Measurements from ENCODE around the gene WSCD1.

The WSCD1 gene

DNA sequence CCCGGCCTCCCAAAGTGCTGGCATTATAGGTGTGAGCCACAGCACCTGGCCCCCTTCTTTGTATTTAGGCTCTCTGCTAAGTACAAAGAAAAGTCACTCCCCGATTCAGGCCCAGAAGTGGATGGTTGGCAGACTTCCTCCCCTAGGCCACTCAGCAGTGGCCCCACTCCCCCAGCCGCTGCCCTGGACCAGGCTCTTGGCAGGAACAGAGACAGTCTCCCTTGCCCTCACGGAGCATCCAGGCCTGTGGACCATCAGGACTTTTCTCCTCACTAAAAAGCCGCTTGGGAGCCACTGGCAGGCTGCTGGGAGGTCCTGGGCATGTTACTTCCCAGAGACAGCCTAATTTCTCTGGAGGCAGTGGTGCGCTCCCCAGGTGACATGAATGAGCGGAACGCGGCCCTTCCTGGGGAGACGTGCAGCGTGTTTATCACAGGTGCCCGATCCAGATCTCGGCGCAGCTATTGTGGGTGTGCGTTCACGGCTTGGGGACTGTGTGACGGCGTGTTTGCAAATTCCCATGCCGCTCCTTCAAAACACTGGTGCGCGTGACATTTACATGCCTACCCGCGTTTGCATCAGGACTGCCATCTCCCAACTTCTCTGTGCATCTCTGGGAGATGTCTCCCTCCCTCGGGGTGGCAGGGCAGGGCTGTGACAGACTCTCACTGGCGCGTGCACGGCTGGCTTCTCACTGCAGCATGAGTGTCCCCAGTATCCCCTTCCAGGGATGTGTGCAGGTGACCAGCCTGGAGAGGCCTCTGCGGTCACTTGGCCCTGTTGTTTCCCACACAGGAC is 16.6 kb downstream of the WSCD1 start:
- no peak for DNase-seq

DNA sequence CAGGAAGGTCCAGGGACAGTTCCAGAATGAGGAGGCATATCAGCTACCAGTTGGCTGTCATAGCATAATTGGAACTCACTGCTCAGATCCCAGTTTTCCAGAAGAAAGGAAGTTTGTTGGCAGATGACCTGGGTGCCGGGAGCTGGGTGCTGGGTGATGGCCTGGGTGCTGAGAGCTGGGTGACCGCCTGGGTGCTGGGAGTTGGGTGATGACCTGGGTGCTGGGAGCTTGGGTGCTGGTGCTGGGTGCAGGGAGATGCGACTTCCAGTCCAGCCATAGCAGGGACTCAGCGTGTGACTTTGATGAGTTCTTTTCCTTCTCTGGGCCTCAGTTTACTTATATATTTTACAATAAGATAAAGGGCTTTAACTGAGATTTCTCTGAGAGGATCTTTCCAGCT is 18.0 kb downstream of the WSCD1 start:
- no peak for DNase-seq

DNA sequence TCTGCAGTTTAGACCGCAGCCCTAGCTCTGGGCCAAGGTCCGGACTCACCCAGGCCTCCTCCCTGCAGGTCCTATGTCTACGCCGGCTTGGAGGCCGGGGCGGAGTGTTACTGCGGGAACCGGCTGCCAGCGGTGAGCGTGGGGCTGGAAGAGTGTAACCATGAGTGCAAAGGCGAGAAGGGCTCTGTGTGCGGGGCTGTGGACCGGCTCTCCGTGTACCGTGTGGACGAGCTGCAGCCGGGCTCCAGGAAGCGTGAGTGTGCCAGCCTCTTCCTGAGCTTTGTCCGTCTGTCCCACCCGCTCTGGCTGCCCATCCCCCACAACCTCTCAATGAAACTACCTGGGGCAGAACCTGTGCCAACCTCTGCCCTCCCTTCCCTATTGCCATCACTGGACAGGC is 20.1 kb downstream of the WSCD1 start:
- DNase-seq: no peak

DNA sequence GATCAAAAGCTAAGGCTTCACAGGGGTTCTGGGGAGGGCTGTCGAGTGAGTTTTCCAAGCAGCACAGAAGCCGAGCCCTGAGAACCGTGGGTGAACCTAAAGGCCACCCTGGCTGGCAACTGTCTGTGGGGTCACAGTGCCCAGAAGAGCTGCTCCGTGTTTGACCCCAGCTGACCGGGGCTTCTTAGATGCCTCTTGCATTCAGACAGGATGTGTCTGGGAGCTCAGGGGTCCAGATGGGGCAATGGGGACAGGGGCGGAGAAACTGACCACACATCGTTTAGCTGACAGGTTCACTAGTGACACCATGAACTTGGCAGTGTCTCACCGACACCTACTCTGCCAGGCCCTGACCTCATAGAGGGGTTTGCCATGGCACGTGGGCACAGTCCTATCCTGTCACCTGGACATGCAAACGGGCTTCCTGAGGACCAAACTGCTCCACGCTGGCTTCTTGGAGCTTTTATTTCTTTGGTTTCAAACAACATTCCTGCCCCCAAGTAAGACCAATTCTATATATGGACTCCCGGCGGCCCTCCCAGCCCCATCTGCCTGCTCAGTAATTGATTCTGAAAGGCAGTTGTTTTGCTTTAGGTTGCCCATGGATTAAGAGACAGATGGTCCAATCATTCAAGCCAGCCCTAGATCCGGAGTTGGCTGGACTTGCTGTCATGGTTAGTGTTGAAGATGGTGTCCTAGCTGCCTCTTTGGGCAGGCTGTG is 22.2 kb downstream of the WSCD1 start:
- no peak for DNase-seq

DNA sequence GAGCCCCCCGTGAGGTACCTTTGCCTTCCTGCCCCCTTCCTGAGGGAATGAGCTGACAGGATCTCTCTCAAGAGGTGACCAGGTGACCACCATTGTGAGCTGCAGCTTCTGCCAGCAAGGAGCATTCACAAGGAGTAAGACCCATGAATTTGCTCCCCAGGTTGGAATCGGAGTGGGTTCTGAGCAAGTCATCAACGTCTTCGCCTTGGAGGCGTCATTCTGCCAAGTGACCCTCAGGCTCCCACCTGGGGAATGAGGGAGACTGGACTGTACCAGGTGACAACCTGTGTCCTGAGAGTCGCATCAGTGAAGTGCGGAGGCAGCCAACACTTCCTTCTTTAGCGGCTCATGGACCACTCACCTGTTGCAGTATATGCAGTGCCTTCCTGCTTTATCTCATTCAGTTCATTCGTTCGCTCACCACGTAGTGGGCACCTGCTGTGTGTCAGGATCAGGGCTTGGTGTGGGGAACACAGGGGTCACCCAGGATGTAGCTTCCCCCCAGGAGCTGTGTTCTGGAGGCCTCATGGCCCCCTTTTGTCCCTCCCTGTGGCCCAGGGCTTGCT is 22.8 kb downstream of the WSCD1 start:
- DNase-seq: no peak

DNA sequence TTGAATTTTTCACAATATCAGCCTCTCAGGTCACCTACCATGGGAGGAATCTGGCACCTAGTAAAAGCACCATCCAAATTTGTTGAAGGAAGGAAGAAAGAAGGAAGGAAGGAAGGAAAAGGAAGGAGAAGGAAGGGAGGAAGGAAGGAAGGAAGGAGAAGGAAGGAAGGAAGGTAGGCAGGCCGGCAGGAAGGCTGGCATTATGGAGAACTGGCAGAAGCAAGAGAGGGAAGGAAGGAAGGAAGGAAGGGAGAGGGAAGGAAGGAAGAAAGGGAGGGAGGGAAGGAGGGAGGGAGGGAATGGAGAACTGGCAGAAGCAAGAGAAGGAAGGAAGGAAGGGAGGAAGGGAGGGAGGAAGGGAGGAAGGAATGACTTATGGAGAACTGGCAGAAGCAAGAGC is 24.3 kb downstream of the WSCD1 start:
- DNase-seq: no peak

DNA sequence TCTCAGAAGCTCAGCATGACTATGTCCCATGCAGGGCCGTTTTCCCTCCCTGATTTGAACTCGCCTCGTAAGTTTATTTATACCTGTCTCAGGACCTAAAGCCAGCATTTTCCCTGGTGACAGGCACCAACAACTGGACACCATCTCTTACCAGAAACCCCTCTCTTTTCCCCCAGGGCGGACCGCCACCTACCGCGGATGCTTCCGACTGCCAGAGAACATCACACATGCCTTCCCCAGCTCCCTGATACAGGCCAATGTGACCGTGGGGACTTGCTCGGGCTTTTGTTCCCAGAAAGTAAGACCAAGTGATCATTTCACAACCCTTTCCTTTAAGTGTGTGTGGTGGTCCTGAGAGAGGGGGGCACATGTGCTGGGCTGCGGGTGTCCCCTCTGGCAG is 24.7 kb downstream of the WSCD1 start:
- DNase-seq: no peak

DNA sequence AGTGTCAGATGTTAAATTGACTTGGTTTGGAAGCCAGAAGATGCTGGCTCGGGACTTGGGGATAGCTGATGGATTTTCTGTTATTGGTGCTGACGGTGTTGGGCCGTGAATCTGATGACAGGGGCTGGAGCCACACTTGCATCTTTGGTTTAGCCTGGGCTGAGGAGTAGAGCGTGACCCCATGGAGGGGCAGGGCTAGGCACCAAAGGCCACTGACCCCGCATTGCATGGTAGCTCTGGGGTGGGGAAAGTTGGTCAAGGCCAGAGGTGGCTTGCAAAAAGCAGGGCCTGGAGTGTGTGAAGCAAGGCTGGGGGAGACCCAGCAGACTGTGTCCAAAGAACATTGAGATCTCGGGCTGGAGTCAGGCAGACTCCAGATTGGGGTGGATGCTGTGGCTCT is 25.3 kb downstream of the WSCD1 start:
- no peak for DNase-seq

DNA sequence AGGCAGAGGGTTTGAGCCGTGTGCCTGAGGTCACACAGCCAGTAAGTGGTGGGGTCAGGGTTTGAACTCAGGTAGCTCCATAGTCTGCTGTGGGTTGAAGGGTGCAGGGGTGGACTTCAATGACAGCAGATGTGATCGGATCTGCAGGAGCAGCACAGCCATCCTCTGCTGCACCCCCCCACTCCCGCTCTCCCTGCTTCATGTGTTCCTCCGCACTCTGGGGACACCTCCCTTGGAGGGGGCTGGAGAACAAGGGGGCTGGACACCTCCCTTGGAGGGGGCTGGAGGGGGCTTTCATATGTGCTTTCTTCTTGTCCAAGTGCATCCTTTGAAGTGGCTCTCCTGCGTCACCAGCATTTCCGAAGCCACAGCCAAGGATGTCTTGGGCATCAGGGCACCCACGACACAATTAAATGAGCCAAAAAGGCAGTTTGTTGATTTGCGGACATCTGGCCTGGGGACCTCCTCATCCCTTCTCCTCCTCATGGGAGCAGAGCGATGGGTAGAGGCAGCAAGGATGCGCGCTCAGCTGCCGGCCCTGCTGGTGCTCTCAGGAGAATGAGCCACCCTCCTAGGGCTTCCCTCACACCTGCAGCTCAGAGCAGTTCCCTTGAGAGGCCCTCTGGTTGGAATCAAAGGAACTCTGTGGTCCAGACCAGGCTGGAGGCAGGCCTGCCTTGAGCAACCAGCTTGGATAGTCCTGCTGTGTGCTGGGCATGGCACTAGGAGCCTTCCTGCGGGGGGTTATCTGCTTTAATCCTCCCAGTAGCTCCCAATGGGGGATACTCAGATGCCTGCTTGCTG is 26.2 kb downstream of the WSCD1 start:
- no peak for DNase-seq

DNA sequence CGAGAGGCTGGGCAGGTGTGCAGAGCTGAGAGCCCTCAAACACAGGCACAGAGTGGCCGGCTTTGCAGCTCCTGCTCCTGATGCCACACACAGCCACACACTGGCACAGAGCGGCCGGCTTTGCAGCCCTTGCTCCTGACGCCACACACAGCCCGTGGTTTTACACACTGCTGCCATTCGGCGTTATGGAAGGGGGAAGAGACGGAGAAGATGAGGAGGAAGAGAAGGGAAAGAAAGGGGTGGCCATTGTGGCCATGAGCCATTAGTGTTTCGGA is 26.8 kb downstream of the WSCD1 start:
- DNase-seq: no peak

DNA sequence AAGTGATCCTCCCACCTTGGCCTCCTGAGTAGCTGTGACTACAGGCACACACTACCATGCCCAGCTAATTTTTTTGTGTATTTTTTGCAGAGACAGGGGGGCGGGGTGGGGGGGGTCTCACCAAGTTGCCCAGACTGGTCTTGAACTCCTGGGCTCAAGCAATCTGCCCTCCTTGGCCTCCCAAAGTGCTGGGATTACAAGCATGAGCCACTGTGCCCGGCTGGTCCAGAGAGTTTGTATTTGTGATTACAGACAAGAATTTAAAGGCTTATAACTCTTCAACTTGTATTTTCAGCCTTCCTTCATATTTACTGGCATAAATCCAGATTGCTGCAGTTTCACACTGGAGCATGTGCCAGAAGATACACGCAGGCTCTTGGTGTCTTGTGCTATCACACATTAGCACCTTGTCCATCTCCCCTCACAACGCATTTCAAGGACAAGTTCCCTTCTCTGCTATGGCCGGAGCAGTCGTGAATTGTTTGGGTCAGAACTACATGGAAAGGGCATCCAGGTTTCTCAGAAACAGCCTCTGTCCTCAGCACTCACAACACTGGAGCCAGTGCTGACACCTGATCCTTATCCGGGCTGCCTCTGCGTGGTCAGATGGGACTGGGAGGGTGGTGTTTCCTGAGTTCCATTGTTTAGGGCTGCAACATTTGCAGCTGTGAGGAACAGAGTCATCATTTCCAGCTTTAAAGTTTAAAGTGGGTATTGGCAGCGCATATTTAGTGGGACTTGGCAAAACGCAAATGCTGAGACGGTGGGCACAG is 28.1 kb downstream of the WSCD1 start:
- no peak for DNase-seq

DNA sequence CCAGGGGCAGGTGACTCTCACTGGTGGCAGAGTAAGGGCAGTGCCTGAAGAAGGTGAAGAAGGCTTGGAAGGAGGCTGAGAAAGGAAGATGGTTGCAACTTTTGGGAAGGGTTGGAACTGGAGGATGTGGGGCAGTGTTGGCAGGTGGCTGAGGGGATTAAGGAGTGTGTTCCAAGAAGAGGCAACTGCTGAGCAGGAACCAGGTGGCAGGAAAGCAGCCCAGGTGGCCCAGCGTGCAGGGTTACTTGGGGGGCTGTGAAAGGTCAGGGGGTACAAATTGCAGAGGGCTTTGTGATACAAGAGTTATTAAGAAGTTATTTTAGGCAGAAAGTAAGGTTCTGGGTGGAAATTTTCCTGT is 28.6 kb downstream of the WSCD1 start:
- no peak for DNase-seq

DNA sequence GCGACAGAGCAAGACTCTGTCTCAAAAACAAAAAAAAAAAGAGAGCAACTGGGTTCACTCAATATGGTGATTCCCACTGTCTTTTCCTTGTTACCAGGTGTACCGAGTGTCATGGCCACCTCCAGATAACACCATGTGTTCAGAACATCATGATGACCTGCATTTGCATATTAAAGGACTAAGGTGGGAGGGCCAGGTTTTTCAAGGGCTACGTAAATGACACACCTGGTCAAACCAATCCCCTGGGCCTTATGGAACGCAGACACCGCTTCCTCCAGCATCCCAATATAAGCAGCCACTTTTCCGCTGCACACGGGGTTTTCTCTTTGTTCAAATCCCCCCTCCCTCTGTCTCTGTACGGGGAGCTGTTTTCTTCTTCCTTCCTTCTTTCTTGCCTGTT is 29.3 kb downstream of the WSCD1 start:
- no peak for DNase-seq

DNA sequence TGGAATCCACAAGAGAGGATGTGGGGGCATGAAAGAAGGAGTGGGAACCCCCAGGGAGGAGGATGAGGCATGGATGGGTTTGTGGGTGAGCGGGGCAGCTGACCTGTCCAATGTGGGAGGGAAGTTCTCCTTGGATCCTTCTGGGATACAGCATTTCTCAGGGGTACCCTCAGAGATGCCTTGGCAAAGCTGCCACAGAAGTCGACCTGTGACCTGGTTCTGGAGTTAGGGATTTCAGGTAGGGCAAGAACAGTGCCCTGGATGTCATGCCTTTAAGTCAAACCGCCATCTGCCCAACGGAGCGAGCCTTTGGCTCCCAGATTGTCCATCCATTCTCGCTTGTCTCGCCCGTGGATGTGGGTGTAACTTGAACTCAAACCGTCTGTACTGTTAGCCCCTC is 30.0 kb downstream of the WSCD1 start:
- no peak for DNase-seq

DNA sequence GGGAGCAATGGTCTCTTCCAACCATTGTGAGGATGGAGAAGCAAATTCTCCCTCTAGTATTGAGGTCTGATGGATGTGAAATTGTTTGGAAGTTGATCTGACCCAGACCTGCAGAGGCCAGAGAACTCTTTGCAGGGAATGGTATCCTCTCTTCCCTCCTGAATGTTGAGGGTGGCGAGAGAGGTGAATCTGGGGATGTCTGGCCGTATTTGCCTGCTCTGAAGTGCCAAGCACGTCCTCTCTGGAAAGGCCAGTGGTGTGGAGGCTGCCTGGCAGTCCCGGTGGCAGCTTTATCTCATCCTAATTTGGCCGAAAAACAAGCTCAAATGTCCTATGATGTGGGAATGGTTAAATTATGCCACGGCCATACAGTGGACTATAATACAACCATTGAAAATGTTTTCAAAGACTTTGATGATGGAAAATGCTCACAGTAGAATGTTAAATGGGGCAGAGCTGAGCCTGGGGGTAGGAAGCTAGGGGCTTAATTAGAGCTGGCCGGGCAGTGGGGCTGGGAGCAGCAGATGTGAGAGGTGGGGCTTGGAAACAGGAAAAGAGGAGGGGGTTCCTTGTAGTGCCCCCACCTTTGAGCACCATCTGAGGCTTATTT is 30.8 kb downstream of the WSCD1 start:
- no peak for DNase-seq

DNA sequence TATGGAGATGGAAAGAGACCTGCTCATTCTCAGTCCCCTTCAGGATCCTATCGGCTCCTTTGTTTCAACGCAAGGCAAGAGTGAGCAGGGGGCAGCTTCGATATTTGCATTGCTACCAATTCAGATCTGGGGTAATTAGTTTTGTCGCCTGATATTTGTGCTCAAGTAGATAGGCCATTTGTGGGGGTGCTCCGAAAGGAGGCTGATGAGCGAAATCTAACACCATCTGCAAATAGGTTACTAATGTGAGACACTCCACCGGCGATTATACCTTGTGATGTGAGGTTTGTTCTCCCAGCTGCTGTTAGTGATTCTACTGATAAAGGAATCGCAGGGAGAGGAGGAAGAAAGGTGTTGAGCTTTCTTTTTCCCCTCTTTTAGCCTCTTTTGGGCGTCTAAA is 31.5 kb downstream of the WSCD1 start:
- DNase-seq: no peak

DNA sequence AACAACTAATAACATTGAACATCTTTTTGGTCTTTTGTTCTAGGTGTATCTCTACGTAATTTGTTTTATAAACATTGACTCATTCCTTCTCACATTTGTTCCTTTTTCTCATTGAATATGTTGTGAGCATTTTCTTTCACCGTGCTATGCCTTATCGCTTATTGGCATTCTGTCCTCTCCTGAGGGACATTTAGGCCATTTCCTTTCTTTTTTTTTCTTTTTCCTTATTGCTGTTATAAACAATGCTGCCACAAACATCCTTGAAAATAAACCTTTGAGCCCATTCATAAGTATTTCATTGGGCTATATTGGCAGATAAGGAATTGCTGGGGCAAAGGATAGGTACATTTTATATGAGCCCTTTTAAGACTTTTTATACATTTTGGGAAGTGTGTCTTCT is 32.4 kb downstream of the WSCD1 start:
- no peak for DNase-seq

DNA sequence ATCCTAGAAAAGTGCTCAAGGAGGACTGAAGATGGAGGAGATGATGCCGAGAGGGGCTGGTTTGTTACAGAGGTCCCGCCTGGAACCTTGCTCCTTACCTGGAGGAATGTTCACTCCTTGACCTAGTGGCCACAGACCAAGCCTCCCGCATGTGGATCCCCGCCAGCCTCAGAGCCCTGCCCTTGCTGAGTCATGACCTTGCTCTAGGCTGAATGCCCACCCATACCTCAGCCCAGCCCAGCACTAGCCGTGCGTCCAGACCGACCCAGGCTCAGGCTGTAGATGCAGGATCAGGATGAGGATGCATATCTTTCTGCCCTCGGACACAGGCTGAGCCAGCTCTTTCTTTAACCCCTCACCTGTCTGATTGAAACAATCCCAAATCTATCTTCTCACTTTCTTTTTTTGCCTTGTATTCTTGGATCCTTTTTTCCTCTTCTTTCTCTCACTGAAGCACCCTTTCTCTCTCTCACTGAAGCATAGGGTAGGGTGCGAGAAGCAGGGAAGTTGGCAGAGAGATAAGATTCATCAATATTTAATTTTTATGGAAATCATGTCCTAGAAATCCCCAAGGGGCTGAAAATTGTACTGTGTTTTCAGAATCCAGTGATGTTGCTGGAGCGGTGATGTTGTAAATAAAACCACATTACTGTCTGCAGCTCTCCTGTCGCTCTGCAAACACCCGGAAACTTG is 34.9 kb downstream of the WSCD1 start:
- no peak for DNase-seq

DNA sequence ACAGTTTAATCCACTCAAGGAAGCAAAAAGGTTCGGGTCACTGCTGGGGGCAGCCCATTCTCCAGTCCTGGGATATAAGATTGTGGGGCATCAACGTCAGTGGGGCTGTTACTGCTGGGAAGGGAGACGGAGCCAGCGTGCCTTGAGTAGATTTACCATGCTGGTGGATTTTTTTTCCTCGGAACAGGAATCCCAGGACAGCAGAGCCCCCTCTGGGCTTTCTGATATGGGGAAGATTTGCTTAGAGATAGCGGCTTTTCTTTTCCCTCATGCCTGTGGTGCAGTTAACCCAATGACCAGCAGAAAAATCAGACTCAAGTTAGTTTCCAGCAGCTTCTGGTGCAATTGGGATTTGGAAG is 35.4 kb downstream of the WSCD1 start:
- no peak for DNase-seq

DNA sequence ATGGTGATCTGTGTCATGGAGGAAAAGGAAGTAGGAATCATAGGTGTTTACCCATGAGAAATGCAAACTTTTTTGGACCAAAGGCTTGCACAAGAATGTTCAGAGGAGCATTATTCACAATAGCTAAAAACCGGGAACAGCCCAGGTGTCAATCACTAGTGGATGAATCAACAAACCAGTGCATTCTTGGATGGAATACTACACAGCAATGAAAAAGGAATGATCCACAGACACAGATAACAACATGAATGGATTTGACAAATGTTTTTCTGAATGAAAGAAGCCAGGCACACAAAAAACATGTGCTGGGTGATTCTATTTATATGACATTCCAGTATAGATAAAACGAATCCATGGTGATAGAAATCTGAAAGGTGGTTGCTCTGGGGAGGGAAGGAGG is 36.0 kb downstream of the WSCD1 start:
- no peak for DNase-seq

DNA sequence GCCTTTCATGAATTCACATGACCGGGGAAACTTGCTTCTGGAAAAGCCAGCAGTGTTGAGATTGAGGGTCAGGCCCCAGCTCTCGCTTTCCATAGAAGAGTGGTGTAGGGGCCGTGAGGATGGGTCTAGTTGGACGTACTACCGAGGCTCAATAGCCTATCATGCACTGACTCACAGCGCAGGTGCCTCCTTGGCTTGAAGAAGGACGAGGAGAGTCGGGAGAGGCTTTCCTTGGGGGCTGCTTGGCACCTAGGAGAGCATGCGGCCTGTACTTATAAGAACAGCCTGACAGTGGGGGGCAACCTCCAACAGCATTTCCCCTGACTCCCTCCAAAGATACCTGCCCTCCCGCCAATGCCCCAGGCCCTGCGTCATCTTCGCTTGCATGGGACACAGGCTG is 37.6 kb downstream of the WSCD1 start:
- no peak for DNase-seq

DNA sequence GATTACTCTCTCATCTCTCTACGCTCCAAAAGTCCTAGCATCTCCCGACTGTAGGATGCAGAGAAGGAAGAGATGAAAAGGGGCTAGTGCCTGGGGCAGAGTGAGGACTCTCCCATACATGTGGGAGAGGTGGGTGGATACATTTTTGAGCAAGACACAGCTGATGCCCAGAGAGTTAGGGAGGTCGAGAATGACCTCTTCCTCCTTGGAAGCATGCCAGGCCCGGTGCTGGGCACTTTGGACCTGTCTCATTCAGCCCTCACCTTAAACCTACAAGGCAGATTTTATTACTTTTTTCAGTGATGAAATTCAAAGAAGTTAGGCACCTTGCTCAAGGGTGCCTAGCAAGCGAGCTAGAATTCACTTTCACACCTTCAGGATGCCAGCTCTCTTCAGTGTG is 38.2 kb downstream of the WSCD1 start:
- no peak for DNase-seq
